Right lobe of liver (tissue), 6 donors: ENCODE data around the gene SLC2A4. TPM values are rescaled to one million over a fixed set of nuclear protein-coding genes. Genes with fewer than 3 reads are reported as not detected.
A peak's percentile ranks its signal among the peaks of the same experiment; 100 is the strongest.

Experiments
- ATAC-seq, 4 donors: fragments of 200-7000 bp; cut with Tn5 transposase; one replicate each; pipeline ENCODE4 v1.9.1; 2020; ENCODE audit warnings: mild to moderate bottlenecking in 4 of 4, moderate library complexity in 4 of 4
- DNase-seq, 3 donors: peaks; one replicate each; pipeline ENCODE4 v3.0.0-alpha.2; 2020
- H3K27ac ChIP-seq, 3 donors: fragments of 200-600 bp; one replicate each; pipeline ENCODE4 v1.8.0; 2022
- H3K27me3 ChIP-seq, 2 donors: fragments of 200-600 bp; one replicate each; pipeline ENCODE4 v1.8.0; 2022
- H3K36me3 ChIP-seq, 4 donors: fragments of 200-600 bp; sonication (generic) in 1 of 4; one replicate each; pipeline versions ENCODE4 v1.5.1 to v1.8.0; 2017 to 2022; ENCODE audit warnings: control low read depth in 1 of 4
- H3K4me1 ChIP-seq, 4 donors: fragments of 200-600 bp; sonication (generic) in 1 of 4; one replicate each; pipeline versions ENCODE4 v1.5.1 to v1.8.0; 2017 to 2022; ENCODE audit warnings: control low read depth in 1 of 4
- H3K4me3 ChIP-seq, 3 donors: fragments of 200-600 bp; one replicate each; pipeline ENCODE4 v1.8.0; 2022
- H3K9me3 ChIP-seq, 4 donors: fragments of 200-600 bp; sonication (generic) in 1 of 4; one replicate each; pipeline versions ENCODE4 v1.5.1 to v1.8.0; 2017 to 2022; ENCODE audit warnings: control low read depth in 1 of 4
- POLR2A ChIP-seq: fragments of 450-650 bp; IDR thresholded peaks from one replicate; pipeline ENCODE4 v1.6.1; 2017; ENCODE audit warnings: antibody characterized with exemption, mild to moderate bottlenecking
- WGBS: methylation state at CpG from one replicate; pipeline ENCODE4 v1.1.6; 2018; ENCODE audit warnings: low coverage, low lambda C conversion rate; ENCODE audit not compliant: insufficient coverage; ENCODE audit errors: missing lambda C conversion rate; 5-methylcytosine and 5-hydroxymethylcytosine counted together
- intact Hi-C, 2 donors: fragments of 100-400 bp; cut with DNase I; formaldehyde crosslinking; loops; one replicate each; pipeline versions ENCODE4 v1.11.2 to v1.14.1; 2022
- total RNA-seq, 6 experiments: library from RNA; depleted of rRNA in 2 of 6; stranded (reverse); fragments of >200 nt in 2 of 6; fragmentation: NEBNext Ultra II Directional in 3 of 6; extraction: Animal tissue kit (Norgen Biotek cat#: 25700) in 3 of 6; gene quantifications; one replicate each; pipeline versions ENCODE4 v1.1.0 to v1.2.4, GENCODE V29; 2016 to 2023
- TF ChIP-seq, protein P1 (sequence below), 4 donors: fragments of 200-600 bp in 3 of 4; fragments of 450-650 bp in 1 of 4; IDR thresholded peaks; one replicate each; pipeline versions ENCODE4 v1.5.1 to v1.8.0; 2016 to 2022; ENCODE audit warnings: antibody characterized with exemption in 4 of 4, mild to moderate bottlenecking in 2 of 4
- donor health status: DM: no; HTN: yes; CAD: no.
- donor health status: DM: no; HTN: no; CAD: no.
- donor health status: DM: no; HTN: no; CAD: no.
- donor health status: DM: no; HTN: yes; CAD: no.
- donor health status: DM: no; HTN: yes; CAD: no.

The SLC2A4 gene
- total RNA-seq, 6 experiments from 2014 or later, result 0.66 to 2.1 (median 1.4) TPM

DNA sequence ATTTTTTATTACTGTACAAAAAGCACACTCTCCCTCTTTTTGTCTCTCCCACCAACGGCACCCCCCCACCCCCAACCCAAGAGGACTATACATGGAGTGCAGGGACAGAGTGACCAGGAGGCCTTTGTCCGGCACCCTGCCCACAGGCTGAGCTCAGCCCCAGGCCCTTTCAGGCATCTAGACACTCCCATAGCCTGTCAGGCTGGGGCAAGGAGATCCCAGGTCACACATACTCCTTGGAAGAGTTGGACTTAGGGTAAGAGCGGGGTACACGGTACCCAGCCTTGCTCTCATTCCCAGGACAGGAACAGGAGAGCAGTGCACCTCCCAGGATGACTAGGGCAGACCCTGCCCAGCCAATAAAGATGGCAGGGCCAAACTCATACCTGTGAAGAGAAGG is 21.4 kb upstream of the SLC2A4 start:
- H3K4me3 ChIP-seq, result peak overlapping the region; percentile 64 to 73 (median 66)
- DNase-seq (no peak), ATAC-seq (peak in 3 of 4 donors; percentile 3 to 12 (median 4))
- no peaks in the 10 kb centered on the region for H3K27me3 ChIP-seq
- H3K27ac ChIP-seq, result peak overlapping the region; percentile 96 to 99 (median 98)
- TF ChIP-seq, protein P1, sequence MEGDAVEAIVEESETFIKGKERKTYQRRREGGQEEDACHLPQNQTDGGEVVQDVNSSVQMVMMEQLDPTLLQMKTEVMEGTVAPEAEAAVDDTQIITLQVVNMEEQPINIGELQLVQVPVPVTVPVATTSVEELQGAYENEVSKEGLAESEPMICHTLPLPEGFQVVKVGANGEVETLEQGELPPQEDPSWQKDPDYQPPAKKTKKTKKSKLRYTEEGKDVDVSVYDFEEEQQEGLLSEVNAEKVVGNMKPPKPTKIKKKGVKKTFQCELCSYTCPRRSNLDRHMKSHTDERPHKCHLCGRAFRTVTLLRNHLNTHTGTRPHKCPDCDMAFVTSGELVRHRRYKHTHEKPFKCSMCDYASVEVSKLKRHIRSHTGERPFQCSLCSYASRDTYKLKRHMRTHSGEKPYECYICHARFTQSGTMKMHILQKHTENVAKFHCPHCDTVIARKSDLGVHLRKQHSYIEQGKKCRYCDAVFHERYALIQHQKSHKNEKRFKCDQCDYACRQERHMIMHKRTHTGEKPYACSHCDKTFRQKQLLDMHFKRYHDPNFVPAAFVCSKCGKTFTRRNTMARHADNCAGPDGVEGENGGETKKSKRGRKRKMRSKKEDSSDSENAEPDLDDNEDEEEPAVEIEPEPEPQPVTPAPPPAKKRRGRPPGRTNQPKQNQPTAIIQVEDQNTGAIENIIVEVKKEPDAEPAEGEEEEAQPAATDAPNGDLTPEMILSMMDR (IDR thresholded peaks at IDR 0.05), result no peak
- TF ChIP-seq POLR2A, result no peak
- H3K36me3 ChIP-seq, result peaks cover 0 to 19% (median 5%) of the 10 kb centered on the region in 4 donors
- peaks cover 0 to 50% (median 13%) of the 10 kb centered on the region in 4 donors for H3K4me1 ChIP-seq
- H3K9me3 ChIP-seq, result no peaks in the 10 kb centered on the region
- WGBS, result 20% methylated on average over 1 of the region's 4 CpGs
- intact Hi-C loops, result no loop called here

DNA sequence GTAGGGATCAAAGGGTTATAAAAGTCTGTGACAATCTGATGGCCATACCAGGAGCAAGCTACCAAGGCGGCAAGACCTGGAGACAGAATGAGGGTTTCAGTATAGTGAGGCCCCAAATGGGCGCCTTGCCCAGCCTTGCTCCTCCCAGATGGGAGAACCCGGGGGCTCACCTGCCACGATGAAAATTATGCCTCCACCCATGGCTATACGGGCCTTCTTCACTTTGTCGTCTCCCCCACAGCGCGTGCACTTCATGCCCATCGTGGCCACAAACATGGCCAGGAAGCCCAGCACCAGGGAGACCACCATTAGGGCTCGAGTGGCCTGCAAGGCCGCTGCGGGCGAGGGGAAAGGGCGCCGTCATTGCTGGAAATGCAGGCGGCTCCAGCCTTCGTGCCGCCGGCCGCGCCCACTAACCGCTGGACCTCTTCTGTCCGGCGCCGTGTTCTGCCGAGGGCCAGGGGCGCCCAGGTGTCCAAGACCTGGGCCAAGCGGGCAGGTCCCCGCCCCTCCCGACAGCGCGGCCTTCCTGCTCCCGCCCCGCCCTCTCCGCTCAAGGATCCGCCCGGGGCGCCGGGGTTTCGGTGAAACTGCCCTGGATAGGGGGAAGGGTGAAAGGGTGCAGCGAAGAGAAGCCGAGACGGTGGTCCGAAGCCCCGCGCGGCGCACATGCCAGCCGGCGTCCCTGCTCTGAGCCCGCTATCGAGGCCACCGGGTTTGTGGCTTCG is 20.7 kb upstream of the SLC2A4 start:
- peak; percentile 86 for TF ChIP-seq POLR2A
- TF ChIP-seq, protein P1 (IDR thresholded peaks at IDR 0.05), result no peak
- ATAC-seq, result peak; percentile 70 to 84 (median 74)
- no peaks in the 10 kb centered on the region for H3K9me3 ChIP-seq
- H3K27ac ChIP-seq, result peak overlapping the region; percentile 96 to 99 (median 98)
- DNase-seq, result peak; percentile 87 to 90 (median 89)
- H3K36me3 ChIP-seq, result peaks cover 0 to 16% (median 5%) of the 10 kb centered on the region in 4 donors
- intact Hi-C loops, result no loop called here
- H3K4me1 ChIP-seq, result peaks cover 0 to 50% (median 13%) of the 10 kb centered on the region in 4 donors
- 0% methylated on average over 1 of the region's 54 CpGs for WGBS
- peak overlapping the region; percentile 64 to 73 (median 66) for H3K4me3 ChIP-seq
- no peaks in the 10 kb centered on the region for H3K27me3 ChIP-seq

DNA sequence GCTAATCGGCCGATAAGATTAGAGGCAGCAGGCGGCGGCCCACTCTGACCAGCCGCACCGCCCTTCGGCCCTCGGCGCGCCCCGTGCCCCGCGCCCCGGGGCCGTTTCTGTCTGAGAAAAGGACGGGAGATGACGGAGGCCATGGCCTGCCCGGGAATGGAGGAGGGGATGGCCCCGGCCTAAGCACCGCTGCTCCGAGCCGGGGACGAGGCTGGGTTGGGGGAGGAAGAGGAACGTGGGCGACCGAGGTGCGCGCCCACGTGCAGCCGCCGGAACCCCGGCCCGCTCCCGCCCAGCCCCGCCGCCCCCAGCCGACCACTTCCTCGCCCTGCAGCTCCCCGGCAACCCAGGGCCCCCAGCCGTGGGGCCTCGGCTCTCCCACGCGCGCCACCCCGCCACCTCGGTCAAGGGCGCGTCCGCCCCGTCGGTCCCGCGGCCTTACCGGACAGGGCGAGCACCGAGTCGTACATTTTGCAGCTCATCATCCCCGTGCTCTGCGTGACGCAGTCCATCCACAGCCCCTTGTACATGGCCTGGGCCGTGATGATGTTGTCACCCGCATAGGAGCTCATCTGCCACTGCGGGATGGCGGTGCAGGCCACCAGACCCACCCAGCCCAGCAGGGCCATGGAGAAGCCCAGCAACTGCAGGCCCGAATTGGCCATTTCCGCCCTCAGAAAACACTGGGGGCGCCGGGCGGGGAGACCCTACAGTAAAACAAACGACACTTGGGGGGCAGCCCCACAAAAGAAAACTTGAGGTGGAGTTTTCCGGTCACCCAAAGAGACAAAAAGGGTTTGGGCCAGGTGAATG is 19.9 kb upstream of the SLC2A4 start:
- Histone ChIP-seq H3K4me3 (peak overlapping the region; percentile 64 to 73 (median 66)), H3K4me1 (peaks cover 0 to 50% (median 13%) of the 10 kb centered on the region in 4 donors), H3K9me3 (no peaks in the 10 kb centered on the region), H3K36me3 (peaks cover 0 to 10% (median 3%) of the 10 kb centered on the region in 4 donors), H3K27me3 (no peaks in the 10 kb centered on the region), H3K27ac (peak overlapping the region; percentile 96 to 99 (median 98))
- 20% methylated on average over 2 of the region's 71 CpGs for WGBS
- ATAC-seq (peak; percentile 2 to 29 (median 10)), DNase-seq (peak in 1 of 3 donors; percentile 42)
- intact Hi-C loops, result no loop called here
- no peak for TF ChIP-seq POLR2A
- TF ChIP-seq, protein P1 (IDR thresholded peaks at IDR 0.05), result no peak

DNA sequence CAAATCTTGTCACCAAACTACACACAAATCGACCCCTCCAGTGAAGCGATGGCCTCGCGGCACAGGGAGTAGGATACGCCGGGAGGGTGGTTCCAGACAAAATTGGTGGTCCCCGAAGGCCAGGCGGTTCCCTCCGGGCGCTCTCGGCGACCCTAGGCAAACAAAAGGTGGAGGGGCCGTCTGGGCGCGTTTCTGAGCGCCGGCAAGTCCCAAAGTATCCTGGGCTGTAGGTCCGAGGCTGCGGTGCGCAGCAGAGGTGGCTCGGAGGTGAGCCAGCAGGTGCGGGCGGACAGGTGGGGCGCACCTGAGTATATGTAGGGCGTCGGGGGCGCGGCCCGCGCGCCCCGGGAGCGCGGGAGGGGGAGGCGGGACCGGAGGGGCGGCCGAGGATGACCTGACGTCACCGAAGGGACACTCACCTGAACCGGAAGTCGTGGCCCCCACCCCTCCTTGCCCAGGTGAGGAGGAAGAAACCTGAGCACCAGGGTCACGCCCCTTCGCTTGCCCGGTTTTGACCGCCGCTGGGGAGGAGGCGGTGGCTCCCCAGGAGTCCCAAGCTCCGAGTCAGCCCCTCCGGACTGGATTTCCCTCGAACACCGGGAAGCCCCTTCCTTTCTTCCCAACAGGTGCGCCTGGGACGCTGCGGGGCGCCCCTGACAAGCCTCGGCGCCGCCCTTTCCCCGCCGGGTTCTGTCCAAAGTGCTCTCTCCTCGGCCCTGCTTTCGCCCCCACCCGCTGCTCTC is 19.2 kb upstream of the SLC2A4 start, which contains the start of gene CLDN7:
Gene CLDN7, minus strand, starts transcription at position 287 of the 743 bp plus-strand sequence. CDS start 435 bp downstream, outside the sequence.
- ATAC-seq, result peak in 1 of 4 donors; percentile 4

More for the DNA sequence above, 19.2 kb upstream of the SLC2A4 start, which contains the start of gene CLDN7:
- Histone ChIP-seq H3K4me3 (peak within 1 kb of the TSS; percentile 64 to 73 (median 66)), H3K27ac (peak within 1 kb of the TSS; percentile 96 to 99 (median 98)), H3K4me1 (peaks cover 0 to 50% (median 13%) of the 10 kb centered on the region in 4 donors), H3K27me3 (no peaks in the 10 kb centered on the region), H3K36me3 (peaks cover 0 to 4% (median under 1%) of the 10 kb centered on the region in 4 donors), H3K9me3 (no peaks in the 10 kb centered on the region)
- 3% methylated on average over 23 of the region's 64 CpGs for WGBS
- DNase-seq, result peak in 2 of 3 donors; percentile 54 to 62
- intact Hi-C loops, result no loop called here
- TF ChIP-seq POLR2A, result peak; percentile 49
- TF ChIP-seq, protein P1 (IDR thresholded peaks at IDR 0.05), result no peak
